ENCODE data around the gene ADAMTS8.
"Not testable (repeated sequence)": the region's sequence is repeated elsewhere in the genome, so short reads cannot be mapped to it uniquely, and the experiment has no call there.

Gene ADAMTS8

GRCh38 chr11:130438401-130439159 lies 10.2 kb upstream of the ADAMTS8 start:
- DNase-seq (ENCODE audit: low read depth in 2 of 2): not testable (repeated sequence)

DNA sequence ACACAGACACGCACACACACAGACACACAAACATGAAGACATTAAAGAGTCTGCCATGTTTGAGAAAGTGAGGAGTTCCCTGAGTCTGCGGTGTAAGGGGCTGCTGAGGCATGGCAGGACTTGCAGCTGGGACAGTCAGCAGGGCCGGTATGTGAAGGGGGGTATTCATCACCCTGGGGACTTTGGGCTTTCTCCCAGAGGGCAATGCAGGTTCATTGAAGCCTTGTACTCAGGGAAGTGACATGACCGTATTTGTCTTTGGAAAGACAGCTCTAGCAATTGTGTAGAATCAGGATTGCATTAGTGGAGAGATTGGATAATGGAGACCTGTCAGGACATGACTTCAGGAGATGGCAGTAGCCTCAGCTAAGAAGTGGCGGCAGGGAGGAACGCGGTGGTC lies 9.4 kb upstream of the ADAMTS8 start:
- DNase-seq (ENCODE audit: low read depth in 2 of 2): no peak

- DNase-seq (ENCODE audit: low read depth in 2 of 2): no peak
These were observed 7.8 kb upstream of the ADAMTS8 start for GRCh38 chr11:130436171-130436570.

DNA sequence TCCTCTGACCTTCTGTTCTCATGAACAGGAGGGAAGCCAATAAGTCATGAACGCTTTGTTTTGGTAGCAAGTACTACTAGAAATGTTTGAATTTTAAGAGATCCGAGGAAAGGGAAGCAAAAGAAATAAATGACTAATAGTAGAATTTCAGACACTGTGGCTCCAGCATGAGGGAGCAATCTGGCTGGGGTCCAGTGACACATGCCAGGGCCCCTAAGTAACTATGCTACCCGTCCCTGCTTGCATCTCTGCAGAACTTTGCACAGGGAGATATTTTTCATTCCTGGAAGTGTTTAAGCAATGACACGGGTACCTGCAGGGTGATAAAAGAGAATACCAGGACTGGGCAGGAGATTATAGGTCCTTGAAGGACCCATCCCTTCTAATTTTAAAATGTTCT lies 7.3 kb upstream of the ADAMTS8 start:
- no peak for DNase-seq (ENCODE audit: low read depth in 2 of 2)

- peak; percentile 23 to 57 for DNase-seq (ENCODE audit: low read depth in 2 of 2)
These were observed 6.3 kb upstream of the ADAMTS8 start for GRCh38 chr11:130434521-130435223.

- DNase-seq (ENCODE audit: low read depth in 2 of 2): no peak
These were observed 4.9 kb upstream of the ADAMTS8 start for GRCh38 chr11:130433357-130433756.

DNA sequence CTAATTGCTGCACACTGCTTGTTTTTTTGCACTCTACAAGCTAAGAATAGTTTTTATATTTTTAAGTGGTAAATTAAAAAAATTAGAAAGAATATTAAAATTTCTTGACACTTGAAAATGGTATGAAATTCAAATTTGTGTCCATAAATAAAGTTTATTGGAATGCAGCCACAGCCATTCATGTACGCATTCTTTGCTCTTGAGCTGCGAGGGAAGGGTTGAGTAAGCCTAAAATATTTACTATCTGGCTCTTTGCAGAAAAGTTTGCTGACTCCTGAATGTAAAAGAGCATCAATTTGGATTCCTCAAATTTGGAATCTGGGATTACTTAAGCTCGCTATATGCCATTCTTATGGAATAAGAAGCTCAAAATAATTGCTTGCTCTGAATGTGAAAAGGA lies 3.4 kb upstream of the ADAMTS8 start:
- DNase-seq (ENCODE audit: low read depth in 2 of 2): no peak

- DNase-seq (ENCODE audit: low read depth in 2 of 2): peak; percentile 44 to 67
These were observed 2.9 kb upstream of the ADAMTS8 start for GRCh38 chr11:130431331-130431773.

DNA sequence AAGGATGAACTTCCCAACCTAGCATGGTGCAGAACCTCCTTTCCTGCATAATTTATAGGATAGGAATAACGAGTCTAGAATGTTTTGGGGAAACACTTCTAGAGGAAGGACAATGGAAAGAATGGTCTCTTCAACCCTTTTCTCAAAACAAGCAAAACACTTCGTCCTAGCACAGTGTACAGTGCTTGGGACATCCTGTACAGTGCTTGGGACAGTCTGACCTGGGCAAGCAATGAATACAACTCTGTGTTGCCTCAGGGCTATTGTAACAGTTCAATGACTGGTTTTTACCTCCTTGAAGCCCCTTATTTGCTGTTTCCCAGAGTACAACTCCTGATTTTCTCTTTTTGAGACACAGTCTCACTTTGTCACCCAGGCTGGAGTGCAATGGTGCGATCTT lies 1.6 kb upstream of the ADAMTS8 start:
- DNase-seq (ENCODE audit: low read depth in 2 of 2): no peak

DNA sequence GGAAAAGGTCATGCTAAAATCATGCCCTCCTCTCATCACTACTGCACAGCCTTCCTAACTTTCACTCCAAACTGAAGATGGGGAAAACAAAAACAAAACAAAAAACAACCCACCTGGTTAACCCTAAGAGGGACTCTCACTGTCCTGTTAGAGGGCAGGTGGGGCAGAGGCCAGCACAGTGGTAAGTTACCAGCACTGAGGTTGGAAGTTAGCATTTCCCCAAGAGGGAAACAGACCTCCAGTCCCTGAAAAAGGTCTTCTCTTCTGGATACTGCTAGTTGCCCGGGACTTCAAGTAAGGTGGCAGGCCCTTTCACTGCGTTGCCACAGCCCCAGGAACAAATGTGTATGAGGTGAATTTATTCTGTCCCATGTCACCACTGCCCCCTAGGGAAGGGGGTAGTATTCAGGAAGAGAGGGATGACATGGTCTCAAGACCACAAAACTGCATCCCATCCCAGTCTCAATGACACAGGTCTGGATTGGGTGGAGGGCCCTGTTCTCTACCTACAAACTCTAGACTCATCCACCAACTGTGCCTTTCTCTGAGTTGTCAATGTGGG lies 792 bp upstream of the ADAMTS8 start:
- DNase-seq (ENCODE audit: low read depth in 2 of 2): no peak

DNA sequence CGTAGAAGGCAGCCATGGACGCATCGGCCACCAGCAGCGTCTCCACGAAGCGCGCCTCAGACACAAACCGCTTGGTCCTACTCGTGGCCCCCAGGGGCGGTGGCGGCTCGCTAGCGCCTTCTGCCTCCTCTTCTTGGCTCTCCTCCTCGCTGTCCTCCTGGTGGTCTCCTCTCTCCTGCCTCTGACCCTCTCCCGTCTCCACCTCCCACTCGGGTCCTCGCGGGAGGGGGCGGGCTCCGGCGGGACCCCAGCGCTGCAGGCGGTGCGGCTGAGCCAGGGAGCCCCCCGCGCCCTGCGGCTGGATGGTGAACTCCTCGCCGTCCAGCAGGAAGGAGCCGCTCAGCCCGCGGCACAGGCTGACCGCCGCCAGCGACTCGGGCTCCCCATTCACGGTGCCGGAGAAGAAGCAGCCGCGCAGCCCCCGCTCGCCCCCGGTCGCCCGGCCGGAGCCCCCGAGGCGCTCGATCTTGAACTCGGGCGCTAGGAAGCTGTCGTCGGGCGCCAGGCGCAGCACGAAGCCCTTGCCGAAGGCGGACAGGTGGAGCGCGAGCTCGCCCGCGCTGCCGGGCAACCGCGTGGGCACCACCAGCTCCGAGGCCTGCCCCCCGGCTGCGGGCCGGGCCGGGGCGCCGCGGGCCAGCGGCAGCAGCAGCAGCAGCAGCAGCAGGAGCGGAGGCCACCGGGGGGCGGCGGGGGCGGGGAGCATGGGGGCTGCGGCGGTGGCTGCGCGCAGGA lies 661 bp downstream of the ADAMTS8 start:
- DNase-seq (ENCODE audit: low read depth in 2 of 2): no peak

GRCh38 chr11:130426837-130427341 lies 1.5 kb downstream of the ADAMTS8 start:
- DNase-seq (ENCODE audit: low read depth in 2 of 2): no peak

DNA sequence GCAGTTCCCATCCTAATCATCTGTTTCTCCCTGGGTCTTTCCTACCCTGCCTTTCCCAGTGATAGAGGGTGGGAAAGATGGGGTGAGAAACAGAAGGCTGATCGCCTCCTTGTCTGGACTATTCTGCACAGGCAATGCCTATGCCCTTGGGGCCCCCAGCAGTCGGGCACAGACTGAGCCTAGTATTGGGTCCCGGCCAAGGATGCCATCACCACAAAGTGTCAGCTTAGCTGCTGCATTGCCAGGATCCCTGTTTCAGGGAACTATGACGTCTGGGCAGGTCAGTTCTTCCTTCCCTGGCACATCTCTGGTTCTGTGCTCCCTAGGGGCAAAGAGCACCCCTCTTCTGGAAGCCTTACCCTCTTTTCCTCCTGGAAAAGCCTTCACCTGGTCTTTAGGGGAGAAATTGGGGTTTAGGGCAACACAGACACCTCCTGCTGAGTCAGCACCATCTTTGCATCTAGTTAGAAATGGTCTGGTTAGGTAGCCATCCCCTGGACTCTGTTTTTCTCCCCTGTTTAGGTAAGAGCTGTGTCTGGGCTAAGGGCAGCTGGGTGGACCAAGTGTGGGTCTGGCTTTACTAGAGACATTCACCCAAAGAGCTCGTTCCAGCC lies 2.1 kb downstream of the ADAMTS8 start:
- no peak for DNase-seq (ENCODE audit: low read depth in 2 of 2)

DNA sequence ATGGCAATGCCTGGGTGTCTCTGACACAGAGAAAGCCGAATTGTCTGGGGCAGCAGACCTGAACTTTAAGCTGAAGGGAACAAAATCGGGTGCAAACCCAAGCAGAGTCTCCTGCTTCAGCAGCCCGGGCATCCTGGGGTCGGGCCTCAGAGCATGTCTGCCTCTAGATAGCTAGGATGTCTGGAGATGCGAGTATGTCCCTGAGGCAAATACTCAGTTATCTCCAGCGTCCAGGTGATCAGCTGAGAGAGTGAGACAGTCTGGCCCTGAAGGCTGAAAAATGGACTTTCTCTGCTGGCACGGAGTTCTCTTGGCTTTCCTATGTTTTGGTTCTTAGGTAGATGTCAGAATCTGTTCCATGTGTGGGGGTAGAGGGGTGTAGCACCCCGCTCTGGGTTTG lies 3.3 kb downstream of the ADAMTS8 start:
- DNase-seq (ENCODE audit: low read depth in 2 of 2): no peak

GRCh38 chr11:130424613-130425140 lies 3.7 kb downstream of the ADAMTS8 start:
- no peak for DNase-seq (ENCODE audit: low read depth in 2 of 2)

DNA sequence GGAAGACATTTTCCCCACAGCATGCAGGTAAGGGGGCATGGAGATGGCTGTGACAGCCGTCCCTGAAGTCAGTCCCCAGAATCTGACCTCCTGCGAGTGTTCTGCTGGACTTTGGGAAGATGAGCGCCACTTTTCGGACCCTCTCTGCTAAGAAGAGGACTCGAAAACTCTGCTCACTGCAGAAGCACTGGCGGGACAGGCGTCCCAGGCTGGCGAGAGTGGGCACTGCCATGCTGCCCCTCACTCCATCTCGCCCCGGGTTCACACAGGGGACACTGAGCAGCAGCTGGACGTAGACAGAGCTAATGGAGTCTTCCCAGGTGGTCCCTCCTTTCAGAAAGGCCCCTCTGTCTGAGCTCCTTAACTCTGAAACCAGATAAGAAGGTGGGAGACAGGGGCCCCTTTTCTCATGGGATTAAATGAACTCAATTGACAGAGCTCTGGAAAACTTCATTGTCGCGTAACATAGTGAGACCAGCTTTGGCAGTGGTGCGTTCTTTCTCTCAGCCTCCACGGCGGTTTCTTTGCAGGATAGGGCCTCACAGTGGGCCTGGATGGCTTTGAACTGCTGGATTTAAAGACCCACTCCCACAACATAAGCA lies 4.8 kb downstream of the ADAMTS8 start:
- no peak for DNase-seq (ENCODE audit: low read depth in 2 of 2)

DNA sequence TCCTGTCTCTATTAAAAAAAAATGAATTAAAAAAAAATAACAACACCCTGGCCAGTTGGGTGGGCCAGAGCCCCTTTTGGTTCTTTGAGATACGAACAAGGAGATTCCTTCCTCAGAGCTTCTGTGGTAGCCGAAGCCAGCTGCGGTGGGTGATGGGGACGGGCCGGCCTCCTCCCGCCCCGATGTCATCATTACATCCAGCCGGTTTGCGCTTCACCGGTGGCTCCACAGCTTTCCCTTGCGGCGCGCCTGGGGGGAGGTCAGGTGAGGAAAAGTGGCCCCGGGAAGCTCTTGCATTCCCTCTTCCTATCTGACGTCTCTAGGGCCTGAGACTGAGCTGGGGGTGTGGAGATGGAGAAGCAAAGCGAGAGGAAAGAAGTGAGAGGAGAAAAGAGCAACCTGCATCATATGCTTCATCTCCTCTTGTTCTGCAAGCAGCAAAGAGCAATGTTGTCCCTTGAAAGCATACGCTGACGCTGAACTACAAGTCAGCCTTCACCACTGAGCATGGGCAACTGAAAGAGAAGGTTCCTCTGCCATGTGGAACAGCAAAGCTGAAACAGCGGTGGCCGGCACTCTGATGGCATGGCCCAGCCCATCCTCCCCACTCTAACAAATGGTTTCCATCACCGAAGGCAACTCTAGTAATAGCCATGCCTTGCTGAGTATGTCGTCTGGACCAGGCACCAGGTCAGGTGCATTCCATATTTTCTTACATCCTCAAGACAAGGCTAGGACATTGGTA lies 6.0 kb downstream of the ADAMTS8 start:
- DNase-seq (ENCODE audit: low read depth in 2 of 2): no peak

DNA sequence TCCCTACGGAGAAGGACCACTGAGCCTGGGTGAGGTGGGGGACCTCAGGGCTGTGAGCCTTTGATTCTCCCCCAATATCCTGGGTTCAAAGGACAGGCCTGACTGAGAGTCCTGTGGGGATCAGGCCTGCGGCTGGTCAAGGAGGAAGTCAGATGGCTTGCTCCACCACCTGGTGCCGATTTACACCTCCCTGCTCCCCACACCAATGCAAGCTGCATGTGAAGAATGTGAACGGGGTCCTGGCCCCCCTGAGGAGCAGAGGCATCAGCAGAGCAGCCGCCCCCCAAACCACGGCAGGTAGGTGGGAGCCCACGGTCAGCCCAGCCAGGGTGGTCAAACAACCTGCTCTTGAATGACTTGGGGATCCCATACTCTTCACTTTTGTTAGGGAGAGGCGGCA lies 6.7 kb downstream of the ADAMTS8 start:
- DNase-seq (ENCODE audit: low read depth in 2 of 2): no peak

- no peak for DNase-seq (ENCODE audit: low read depth in 2 of 2)
These were observed 7.2 kb downstream of the ADAMTS8 start for GRCh38 chr11:130421199-130421585.

- DNase-seq (ENCODE audit: low read depth in 2 of 2): no peak
These were observed 7.8 kb downstream of the ADAMTS8 start for GRCh38 chr11:130420478-130421198.

Data from stimulated activated CD4-positive, alpha-beta T cell treated with anti-CD3 and anti-CD28 coated beads, Interleukin-12 subunit alpha, Interleukin-12 subunit beta, amount 100 ng/mL, for 24 hours (primary cell).